ENCODE results near the gene TNP2.

DNA sequence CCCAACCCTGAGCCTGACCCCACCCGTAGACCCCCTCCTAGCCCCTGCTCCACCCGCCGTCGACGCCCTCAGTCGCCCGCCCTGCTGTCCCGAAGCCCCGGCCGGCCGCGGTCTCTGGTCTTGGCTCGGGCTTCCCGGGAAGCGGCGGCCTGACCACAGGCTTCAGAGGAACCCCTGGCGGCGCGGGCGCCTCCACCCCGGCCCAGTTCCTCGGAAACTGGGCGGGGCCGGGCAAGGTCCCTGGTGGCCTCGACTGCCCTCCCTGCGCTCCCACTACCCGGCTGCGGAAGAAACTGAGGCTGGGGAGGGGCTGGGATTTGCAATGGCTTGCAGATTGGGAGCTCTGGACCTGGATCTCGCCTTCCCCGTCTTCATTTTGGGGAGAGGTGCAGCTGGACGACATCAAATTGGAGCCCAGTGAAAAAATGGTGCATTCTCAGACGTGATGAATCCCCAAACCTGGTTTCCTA is 12.4 kb downstream of the TNP2 start:
- TF ChIP-seq POLR2A (IDR thresholded peaks at IDR 0.05; ENCODE audit: low read length) (no peak), GATA1 (IDR thresholded peaks at IDR 0.05; ENCODE audit: low read depth, low read length) (no peak)

Data from erythroblast (primary cell).